ENCODE results near the gene CKAP5.
"Not testable (repeated sequence)": the region's sequence is repeated elsewhere in the genome, so short reads cannot be mapped to it uniquely, and the experiment has no call there.

The CKAP5 gene

GRCh38 chr11:46725338-46726205, 120.5 kb downstream of the CKAP5 start:
- DNase-seq = no peak

GRCh38 chr11:46724088-46724487, 122.0 kb downstream of the CKAP5 start:
- no peak for DNase-seq

GRCh38 chr11:46723359-46723680, 122.8 kb downstream of the CKAP5 start:
- no peak for DNase-seq

GRCh38 chr11:46722566-46723358, 123.3 kb downstream of the CKAP5 start:
- DNase-seq = no peak

GRCh38 chr11:46721286-46721685, 124.8 kb downstream of the CKAP5 start:
- no peak for DNase-seq

- no peak for DNase-seq
Observed at GRCh38 chr11:46719543-46720218, 126.4 kb downstream of the CKAP5 start.

- no peak for DNase-seq
Observed at GRCh38 chr11:46719048-46719542, 127.0 kb downstream of the CKAP5 start, which contains the start of gene F2. Gene F2, plus strand, starts transcription at chr11:46719213. Its CDS starts 23 bp downstream, at chr11:46719236.

- DNase-seq = no peak
Observed at GRCh38 chr11:46718155-46719019, 127.7 kb downstream of the CKAP5 start.

GRCh38 chr11:46717825-46718154, 128.3 kb downstream of the CKAP5 start:
- DNase-seq = not testable (repeated sequence)

- no peak for DNase-seq
Observed at GRCh38 chr11:46712874-46713576, 133.1 kb downstream of the CKAP5 start.

GRCh38 chr11:46711303-46711702, 134.8 kb downstream of the CKAP5 start:
- DNase-seq = no peak

GRCh38 chr11:46710821-46711269, 135.2 kb downstream of the CKAP5 start:
- DNase-seq = no peak

GRCh38 chr11:46709351-46709750, 136.7 kb downstream of the CKAP5 start:
- not testable (repeated sequence) for DNase-seq

GRCh38 chr11:46706886-46707285, 139.2 kb downstream of the CKAP5 start:
- DNase-seq = no peak

- DNase-seq = no peak
Observed at GRCh38 chr11:46705070-46705688, 140.9 kb downstream of the CKAP5 start.

- DNase-seq = no peak
Observed at GRCh38 chr11:46701078-46701654, 144.9 kb downstream of the CKAP5 start.

- peak; percentile 98 to 99 for DNase-seq
Observed at GRCh38 chr11:46700241-46701077, 145.6 kb downstream of the CKAP5 start, which contains the start of the genes ARHGAP1 and ZNF408. Gene ARHGAP1, minus strand, starts transcription at chr11:46700619. Its CDS starts 4,512 bp downstream, at chr11:46696107. Gene ZNF408, plus strand, starts transcription at chr11:46701031. Its CDS starts 17 bp downstream, at chr11:46701048.

GRCh38 chr11:46698597-46698996, 147.5 kb downstream of the CKAP5 start:
- DNase-seq = no peak

- DNase-seq = no peak
Observed at GRCh38 chr11:46697723-46698122, 148.4 kb downstream of the CKAP5 start.
